Osteoblast (primary cell): ENCODE measurements around the gene MID1. TPM values are rescaled to one million over a fixed set of nuclear protein-coding genes. Genes with fewer than 3 reads are reported as not detected.

ENCODE experiments used
- DNase-seq: peaks from one replicate; pipeline ENCODE4 v3.0.0; 2011; ENCODE audit warnings: low spot score, mixed read lengths; ENCODE audit not compliant: insufficient read length; ENCODE audit errors: missing footprints
- H2AFZ ChIP-seq: 2 replicates; pipeline ENCODE4 v1.6.0; 2011; ENCODE audit warnings: mild to moderate bottlenecking, low read length
- H3K27ac ChIP-seq: 2 replicates; pipeline ENCODE4 v1.5.1; 2011; ENCODE audit warnings: mild to moderate bottlenecking, low read depth, low read length, moderate library complexity
- H3K27me3 ChIP-seq: 2 replicates; pipeline ENCODE4 v1.6.0; 2012; ENCODE audit warnings: mild to moderate bottlenecking, control low read depth, inconsistent platforms, low read length, moderate library complexity; ENCODE audit not compliant: insufficient read depth
- H3K36me3 ChIP-seq: 2 replicates; pipeline ENCODE4 v1.5.1; 2011; ENCODE audit warnings: mild to moderate bottlenecking, low read length, control low read depth, moderate library complexity; ENCODE audit not compliant: insufficient read depth
- H3K4me1 ChIP-seq: 2 replicates; pipeline ENCODE4 v1.5.1; 2011; ENCODE audit warnings: mild to moderate bottlenecking, low read length, control low read depth, moderate library complexity; ENCODE audit not compliant: insufficient read depth
- H3K4me2 ChIP-seq: 2 replicates; pipeline ENCODE4 v1.6.0; 2011; ENCODE audit warnings: mild to moderate bottlenecking, low read length; ENCODE audit not compliant: insufficient read depth
- H3K4me3 ChIP-seq: fragments of 200-600 bp; sonication (generic); 3 replicates; pipeline ENCODE4 v1.5.1; 2012; ENCODE audit warnings: mild to moderate bottlenecking, low read length, inconsistent platforms; ENCODE audit not compliant: insufficient read depth
- H3K79me2 ChIP-seq: 2 replicates; pipeline ENCODE4 v1.6.0; 2012; ENCODE audit warnings: mild to moderate bottlenecking, low read length, control low read depth, inconsistent platforms; ENCODE audit not compliant: insufficient read depth
- H3K9me3 ChIP-seq: 2 replicates; pipeline ENCODE4 v1.5.1; 2011; ENCODE audit warnings: low read depth, low read length, control low read depth
- H4K20me1 ChIP-seq: 2 replicates; pipeline ENCODE4 v1.6.0; 2012; ENCODE audit warnings: mild to moderate bottlenecking, low read length, control low read depth; ENCODE audit not compliant: insufficient read depth
- total RNA-seq: library from RNA; depleted of rRNA; stranded (reverse); fragments of >200 nt; gene quantifications from 2 replicates; pipeline ENCODE4 v1.2.3, GENCODE V29; 2012
- TF ChIP-seq, protein P1 (sequence below): IDR thresholded peaks from 2 replicates; pipeline ENCODE4 v1.5.1; 2011; ENCODE audit warnings: mild to moderate bottlenecking, low read depth, low read length, moderate library complexity; ENCODE audit errors: extremely low read depth

MID1 gene
- total RNA-seq, 1 donor, result 26.8 TPM

DNA sequence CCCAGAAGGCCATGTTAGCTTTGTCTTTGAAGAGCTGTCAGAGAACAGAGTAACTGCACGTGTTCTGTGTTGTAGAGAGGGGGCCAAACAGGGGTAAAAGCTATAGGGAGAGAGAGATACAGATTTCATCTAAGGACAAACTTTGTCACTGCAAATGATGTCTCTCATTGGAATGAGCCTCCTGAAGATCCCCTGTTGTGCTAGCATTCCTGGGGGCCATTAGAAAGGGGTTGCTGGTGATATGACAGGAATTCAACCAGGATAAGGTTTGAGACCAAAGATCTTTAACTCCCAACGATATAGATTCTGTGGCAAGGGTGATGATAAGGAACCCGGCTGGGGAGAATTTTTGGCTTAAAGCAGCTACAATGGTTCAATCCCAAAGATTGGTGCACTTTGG, 16.8 kb downstream of the MID1 start:
- Histone ChIP-seq H3K4me1 (peaks cover 12% of the 10 kb centered on the region), H3K9me3 (no peaks in the 10 kb centered on the region), H3K4me3 (no peak overlapping the region), H4K20me1 (peaks cover 8% of the 10 kb centered on the region), H3K79me2 (peaks cover 63% of the 10 kb centered on the region), H3K27me3 (no peaks in the 10 kb centered on the region), H3K36me3 (no peaks in the 10 kb centered on the region), H3K27ac (no peak overlapping the region), H2AFZ (no peak overlapping the region), H3K4me2 (no peak overlapping the region)
- TF ChIP-seq, protein P1, sequence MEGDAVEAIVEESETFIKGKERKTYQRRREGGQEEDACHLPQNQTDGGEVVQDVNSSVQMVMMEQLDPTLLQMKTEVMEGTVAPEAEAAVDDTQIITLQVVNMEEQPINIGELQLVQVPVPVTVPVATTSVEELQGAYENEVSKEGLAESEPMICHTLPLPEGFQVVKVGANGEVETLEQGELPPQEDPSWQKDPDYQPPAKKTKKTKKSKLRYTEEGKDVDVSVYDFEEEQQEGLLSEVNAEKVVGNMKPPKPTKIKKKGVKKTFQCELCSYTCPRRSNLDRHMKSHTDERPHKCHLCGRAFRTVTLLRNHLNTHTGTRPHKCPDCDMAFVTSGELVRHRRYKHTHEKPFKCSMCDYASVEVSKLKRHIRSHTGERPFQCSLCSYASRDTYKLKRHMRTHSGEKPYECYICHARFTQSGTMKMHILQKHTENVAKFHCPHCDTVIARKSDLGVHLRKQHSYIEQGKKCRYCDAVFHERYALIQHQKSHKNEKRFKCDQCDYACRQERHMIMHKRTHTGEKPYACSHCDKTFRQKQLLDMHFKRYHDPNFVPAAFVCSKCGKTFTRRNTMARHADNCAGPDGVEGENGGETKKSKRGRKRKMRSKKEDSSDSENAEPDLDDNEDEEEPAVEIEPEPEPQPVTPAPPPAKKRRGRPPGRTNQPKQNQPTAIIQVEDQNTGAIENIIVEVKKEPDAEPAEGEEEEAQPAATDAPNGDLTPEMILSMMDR, result no peak
- no peak for DNase-seq

DNA sequence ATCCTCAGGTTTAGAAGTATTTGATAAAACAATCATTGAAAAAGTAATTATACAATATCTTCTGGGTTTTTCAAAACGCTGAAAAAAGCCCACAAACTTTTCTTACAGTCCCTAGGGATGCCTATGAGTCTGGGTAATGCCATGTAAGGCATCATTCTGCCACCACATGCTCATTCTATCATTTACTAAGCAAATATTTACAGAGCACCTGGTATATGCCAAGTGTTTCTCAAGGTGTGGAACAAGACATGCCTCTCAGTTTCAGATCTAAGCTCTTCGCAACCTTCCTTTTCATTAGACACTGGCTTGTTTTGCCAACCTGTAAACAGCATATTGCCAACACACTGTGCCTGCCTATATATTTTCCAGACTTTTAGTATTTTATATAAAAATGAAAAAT, 17.7 kb downstream of the MID1 start:
- no peak overlapping the region for H3K4me2 ChIP-seq
- H3K79me2 ChIP-seq, result peaks cover 66% of the 10 kb centered on the region
- TF ChIP-seq, protein P1, result no peak
- peaks cover 9% of the 10 kb centered on the region for H3K4me1 ChIP-seq
- H3K27me3 ChIP-seq, result no peaks in the 10 kb centered on the region
- no peak overlapping the region for H2AFZ ChIP-seq
- no peak overlapping the region for H3K27ac ChIP-seq
- H3K9me3 ChIP-seq, result no peaks in the 10 kb centered on the region
- H3K36me3 ChIP-seq, result no peaks in the 10 kb centered on the region
- peaks cover 4% of the 10 kb centered on the region for H4K20me1 ChIP-seq
- H3K4me3 ChIP-seq, result no peak overlapping the region
- no peak for DNase-seq

DNA sequence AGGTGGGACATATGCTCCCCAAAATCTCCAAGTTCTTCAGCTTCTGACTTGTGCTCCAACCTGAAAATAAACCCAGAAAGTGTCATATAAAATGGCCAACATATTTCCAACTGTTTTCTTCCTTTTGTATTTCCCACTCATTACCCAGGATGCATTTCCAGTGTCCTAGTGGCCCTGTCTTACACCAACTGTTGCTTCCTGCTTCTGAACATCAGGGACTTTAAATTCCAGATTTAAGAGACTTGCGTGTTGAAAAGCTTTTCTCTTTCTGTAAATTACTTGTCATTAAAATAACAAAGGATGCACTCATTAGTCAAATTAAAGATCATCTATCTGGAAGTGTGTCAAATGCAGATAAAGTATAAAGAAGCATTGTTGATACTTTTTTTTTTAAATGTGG, 19.9 kb downstream of the MID1 start:
- TF ChIP-seq, protein P1, result no peak
- H3K36me3 ChIP-seq, result no peaks in the 10 kb centered on the region

DNA sequence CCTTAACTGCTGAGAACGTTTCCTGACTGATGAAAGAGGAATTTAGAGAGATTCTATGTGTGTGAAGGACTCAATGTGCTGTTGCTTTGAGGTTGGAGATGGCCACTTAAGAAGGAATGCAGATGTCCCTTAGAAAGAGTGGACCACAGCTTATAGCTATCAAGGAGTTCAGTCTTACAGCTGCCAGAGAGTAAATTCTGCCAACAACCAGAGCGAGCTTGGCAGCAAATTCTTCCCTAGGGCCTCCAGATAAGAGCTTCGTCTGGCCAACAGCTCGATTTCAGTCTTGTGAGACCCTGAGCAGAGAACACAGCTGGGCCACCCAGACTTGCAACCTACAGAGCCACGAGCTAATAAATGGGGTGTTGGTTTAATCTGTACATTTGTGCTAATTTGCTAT, 21.8 kb downstream of the MID1 start:
- H3K4me3 ChIP-seq, result no peak overlapping the region
- H2AFZ ChIP-seq, result no peak overlapping the region
- H3K79me2 ChIP-seq, result peaks cover 47% of the 10 kb centered on the region
- TF ChIP-seq, protein P1, result no peak
- H4K20me1 ChIP-seq, result no peaks in the 10 kb centered on the region
- H3K9me3 ChIP-seq, result no peaks in the 10 kb centered on the region
- H3K27ac ChIP-seq, result no peak overlapping the region
- H3K36me3 ChIP-seq, result no peaks in the 10 kb centered on the region
- H3K27me3 ChIP-seq, result no peaks in the 10 kb centered on the region
- no peak overlapping the region for H3K4me2 ChIP-seq
- DNase-seq, result no peak
- peaks cover 11% of the 10 kb centered on the region for H3K4me1 ChIP-seq

More for the DNA sequence above, 19.9 kb downstream of the MID1 start:
- H3K4me3 ChIP-seq, result no peak overlapping the region
- peaks cover 51% of the 10 kb centered on the region for H3K79me2 ChIP-seq
- H3K27me3 ChIP-seq, result no peaks in the 10 kb centered on the region
- no peaks in the 10 kb centered on the region for H3K9me3 ChIP-seq
- no peak for DNase-seq
- H3K27ac ChIP-seq, result no peak overlapping the region
- H4K20me1 ChIP-seq, result no peaks in the 10 kb centered on the region
- H2AFZ ChIP-seq, result no peak overlapping the region
- peaks cover 11% of the 10 kb centered on the region for H3K4me1 ChIP-seq
- no peak overlapping the region for H3K4me2 ChIP-seq
